ENCODE measurements around the gene MARK1.

The MARK1 gene

GRCh38 chr1:220573836-220574235, 45.9 kb downstream of the MARK1 start:
- DNase-seq (ENCODE audit: insufficient read length, low spot score): no peak
- no peak for TF ChIP-seq CTCF (IDR thresholded peaks at IDR 0.05; ENCODE audit: insufficient read depth, missing control alignments)
- FAIRE-seq: peak; percentile 46

- no peak for TF ChIP-seq CTCF (IDR thresholded peaks at IDR 0.05; ENCODE audit: insufficient read depth, missing control alignments)
- FAIRE-seq (peak; percentile 77), DNase-seq (ENCODE audit: insufficient read length, low spot score) (no peak)
Observed at GRCh38 chr1:220575718-220576497, 48.0 kb downstream of the MARK1 start.

GRCh38 chr1:220577926-220578325, 50.0 kb downstream of the MARK1 start:
- no peak for TF ChIP-seq CTCF (IDR thresholded peaks at IDR 0.05; ENCODE audit: insufficient read depth, missing control alignments)
- DNase-seq (ENCODE audit: insufficient read length, low spot score): no peak

GRCh38 chr1:220579317-220579716, 51.4 kb downstream of the MARK1 start:
- no peak for TF ChIP-seq CTCF (IDR thresholded peaks at IDR 0.05; ENCODE audit: insufficient read depth, missing control alignments)
- peak; percentile 11 for FAIRE-seq
- DNase-seq (ENCODE audit: insufficient read length, low spot score): no peak

More at GRCh38 chr1:220577926-220578325, 50.0 kb downstream of the MARK1 start:
- FAIRE-seq: peak; percentile 86

- TF ChIP-seq CTCF (IDR thresholded peaks at IDR 0.05; ENCODE audit: insufficient read depth, missing control alignments): no peak
- FAIRE-seq: no peak
- no peak for DNase-seq (ENCODE audit: insufficient read length, low spot score)
Observed at GRCh38 chr1:220592714-220593113, 64.8 kb downstream of the MARK1 start.

GRCh38 chr1:220594356-220594755, 66.4 kb downstream of the MARK1 start:
- no peak for DNase-seq (ENCODE audit: insufficient read length, low spot score)
- TF ChIP-seq CTCF (IDR thresholded peaks at IDR 0.05; ENCODE audit: insufficient read depth, missing control alignments): no peak
- FAIRE-seq: peak; percentile 76

- DNase-seq (ENCODE audit: insufficient read length, low spot score): no peak
- no peak for TF ChIP-seq CTCF (IDR thresholded peaks at IDR 0.05; ENCODE audit: insufficient read depth, missing control alignments)
- no peak for FAIRE-seq
Observed at GRCh38 chr1:220595179-220595578, 67.2 kb downstream of the MARK1 start.

All from D721Med (cell line).